A673 (cell line): ENCODE results near the gene SPECC1L. TPM values are rescaled to one million over a fixed set of nuclear protein-coding genes. Genes with fewer than 3 reads are reported as not detected.
"Not testable (repeated sequence)": the region's sequence is repeated elsewhere in the genome, so short reads cannot be mapped to it uniquely, and the experiment has no call there.

Experiments used
- BruUV-seq: library from RNA; stranded (reverse); fragments of 400-500 nt; replicated peaks from 2 replicates; lab custom pipeline; 2021; lab: Mats Ljungman, UMichigan
- CTCF ChIA-PET: fragments of 300-600 bp; sonication (Branson Sonifier 250); formaldehyde crosslinking; loops from one replicate; lab custom pipeline; 2022; ENCODE audit warnings: antibody characterized with exemption; lab: Charles Lee
- POLR2A ChIA-PET: fragments of 300-600 bp; sonication (Branson Sonifier 250); formaldehyde crosslinking; loops from one replicate; lab custom pipeline; 2022; ENCODE audit warnings: antibody characterized with exemption; ENCODE audit not compliant: low non-redundant PET; lab: Charles Lee
- DNase-seq: peaks from one replicate; pipeline ENCODE4 v3.0.0-alpha.2; 2015; ENCODE audit warnings: low spot score
- H3K27ac ChIP-seq: fragments of 200-600 bp; sonication (generic); 2 replicates; pipeline ENCODE4 v1.5.1; 2016; ENCODE audit warnings: mixed run types, low read depth, mild to moderate bottlenecking, mixed read lengths, antibody characterized with exemption, low read length; ENCODE audit not compliant: poor library complexity, severe bottlenecking
- H3K27me3 ChIP-seq: fragments of 200-600 bp; sonication (generic); replicated peaks from 2 replicates; pipeline ENCODE4 v1.6.1; 2017; ENCODE audit warnings: mixed run types, low read depth, mild to moderate bottlenecking, mixed read lengths, antibody characterized with exemption, low read length; ENCODE audit not compliant: insufficient read depth, poor library complexity
- H3K36me3 ChIP-seq: fragments of 200-600 bp; sonication (generic); 2 replicates; pipeline ENCODE4 v1.6.1; 2016; ENCODE audit warnings: mixed run types, mild to moderate bottlenecking, mixed read lengths, antibody characterized with exemption, low read length; ENCODE audit not compliant: insufficient read depth, poor library complexity, severe bottlenecking
- H3K4me1 ChIP-seq: fragments of 200-600 bp; sonication (generic); 2 replicates; pipeline ENCODE4 v1.6.1; 2017; ENCODE audit warnings: mixed run types, mild to moderate bottlenecking, mixed read lengths, antibody characterized with exemption, low read length; ENCODE audit not compliant: insufficient read depth, poor library complexity, severe bottlenecking
- H3K4me3 ChIP-seq: fragments of 200-600 bp; sonication (generic); 2 replicates; pipeline ENCODE4 v1.5.1; 2016; ENCODE audit warnings: low read depth, mixed run types, mild to moderate bottlenecking, mixed read lengths, low read length; ENCODE audit not compliant: poor library complexity, severe bottlenecking
- H3K9me3 ChIP-seq: fragments of 200-600 bp; sonication (generic); 2 replicates; pipeline ENCODE4 v1.6.1; 2016; ENCODE audit warnings: mixed run types, low read depth, mild to moderate bottlenecking, mixed read lengths, antibody characterized with exemption, low read length; ENCODE audit not compliant: poor library complexity, severe bottlenecking
- EZH2 ChIP-seq: fragments of 200-600 bp; sonication (generic); IDR thresholded peaks from 2 replicates; pipeline ENCODE4 v1.6.1; 2017; ENCODE audit warnings: borderline replicate concordance, low read depth, mild to moderate bottlenecking, mixed read lengths, antibody characterized with exemption, low read length; ENCODE audit not compliant: poor library complexity, severe bottlenecking
- intact Hi-C: fragments of 100-400 bp; cut with micrococcal nuclease; formaldehyde crosslinking; loops from one replicate; pipeline ENCODE4 v1.10.0; 2022; ENCODE audit not compliant: unreplicated experiment
- total RNA-seq: library from RNA; stranded (reverse); gene quantifications from 2 replicates; pipeline ENCODE4 v1.2.3, GENCODE V29; 2021
- TF ChIP-seq, protein P1 (sequence below): fragments of 300-800, 200-600 bp; sonication (generic); conservative IDR thresholded peaks from 2 replicates; pipeline ENCODE4 v1.5.1; 2017; ENCODE audit warnings: low read depth, mild to moderate bottlenecking, antibody characterized with exemption, low read length, moderate library complexity, mixed read lengths

SPECC1L gene
- total RNA-seq, 1 experiment from 2014 or later: 56.7 TPM

DNA sequence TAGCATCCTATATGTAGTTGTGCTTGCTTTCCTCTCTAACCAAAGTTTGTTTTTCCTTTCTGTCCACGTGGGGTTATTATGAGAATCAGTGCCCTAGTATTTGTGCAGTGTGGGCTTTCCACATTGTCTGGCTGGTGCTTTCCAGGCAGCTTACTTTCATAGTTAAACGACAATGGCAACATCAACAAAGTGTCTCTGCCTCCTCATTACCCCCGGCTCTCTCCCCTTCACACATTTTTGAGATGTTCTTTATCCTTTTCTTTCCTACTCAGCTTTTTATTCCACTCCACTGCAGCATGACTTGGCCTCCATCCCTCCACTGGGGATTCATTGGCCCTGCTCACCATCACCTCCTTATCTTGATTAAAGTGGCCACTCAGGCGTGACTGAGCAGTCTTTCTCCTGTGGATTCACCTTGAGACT, 19.1 kb downstream of the SPECC1L start:
- H3K9me3 ChIP-seq: no peaks in the 10 kb centered on the region
- POLR2A ChIA-PET: no interaction called here
- intact Hi-C loops: no loop called here
- TF ChIP-seq, protein P1, sequence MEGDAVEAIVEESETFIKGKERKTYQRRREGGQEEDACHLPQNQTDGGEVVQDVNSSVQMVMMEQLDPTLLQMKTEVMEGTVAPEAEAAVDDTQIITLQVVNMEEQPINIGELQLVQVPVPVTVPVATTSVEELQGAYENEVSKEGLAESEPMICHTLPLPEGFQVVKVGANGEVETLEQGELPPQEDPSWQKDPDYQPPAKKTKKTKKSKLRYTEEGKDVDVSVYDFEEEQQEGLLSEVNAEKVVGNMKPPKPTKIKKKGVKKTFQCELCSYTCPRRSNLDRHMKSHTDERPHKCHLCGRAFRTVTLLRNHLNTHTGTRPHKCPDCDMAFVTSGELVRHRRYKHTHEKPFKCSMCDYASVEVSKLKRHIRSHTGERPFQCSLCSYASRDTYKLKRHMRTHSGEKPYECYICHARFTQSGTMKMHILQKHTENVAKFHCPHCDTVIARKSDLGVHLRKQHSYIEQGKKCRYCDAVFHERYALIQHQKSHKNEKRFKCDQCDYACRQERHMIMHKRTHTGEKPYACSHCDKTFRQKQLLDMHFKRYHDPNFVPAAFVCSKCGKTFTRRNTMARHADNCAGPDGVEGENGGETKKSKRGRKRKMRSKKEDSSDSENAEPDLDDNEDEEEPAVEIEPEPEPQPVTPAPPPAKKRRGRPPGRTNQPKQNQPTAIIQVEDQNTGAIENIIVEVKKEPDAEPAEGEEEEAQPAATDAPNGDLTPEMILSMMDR: no peak
- no peak for DNase-seq
- H3K4me1 ChIP-seq: peaks cover 32% of the 10 kb centered on the region
- no peak overlapping the region for H3K27ac ChIP-seq
- no peaks in the 10 kb centered on the region for H3K27me3 ChIP-seq
- CTCF ChIA-PET: interaction anchor here (0.6 kb wide), 1 partner anchor 35 kb away, joined by 3 read pairs; no protein-coding TSS in a partner anchor
- H3K4me3 ChIP-seq: no peak overlapping the region
- no peaks in the 10 kb centered on the region for H3K36me3 ChIP-seq
- BruUV-seq: no TSS peak

DNA sequence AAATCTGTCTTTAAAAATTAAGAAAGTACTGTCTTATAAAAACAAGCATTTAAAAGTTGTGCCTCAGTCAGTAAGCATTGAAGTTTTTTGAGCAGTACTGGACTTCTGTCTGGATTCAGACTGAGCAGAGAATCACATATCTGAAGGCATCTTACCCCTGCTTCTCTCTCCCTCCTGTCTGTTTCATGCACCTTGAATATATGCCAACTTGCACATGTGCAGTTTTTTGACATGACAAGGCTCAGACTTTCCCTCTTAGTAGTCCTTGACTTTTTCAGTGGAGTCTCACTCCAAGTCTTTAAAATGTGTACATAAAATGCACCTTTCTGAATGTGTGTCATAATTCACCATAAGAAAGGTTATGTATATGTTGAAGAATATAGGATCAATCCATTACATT, 19.8 kb downstream of the SPECC1L start:
- ChIA-PET CTCF (no interaction called here), POLR2A (no interaction called here)

DNA sequence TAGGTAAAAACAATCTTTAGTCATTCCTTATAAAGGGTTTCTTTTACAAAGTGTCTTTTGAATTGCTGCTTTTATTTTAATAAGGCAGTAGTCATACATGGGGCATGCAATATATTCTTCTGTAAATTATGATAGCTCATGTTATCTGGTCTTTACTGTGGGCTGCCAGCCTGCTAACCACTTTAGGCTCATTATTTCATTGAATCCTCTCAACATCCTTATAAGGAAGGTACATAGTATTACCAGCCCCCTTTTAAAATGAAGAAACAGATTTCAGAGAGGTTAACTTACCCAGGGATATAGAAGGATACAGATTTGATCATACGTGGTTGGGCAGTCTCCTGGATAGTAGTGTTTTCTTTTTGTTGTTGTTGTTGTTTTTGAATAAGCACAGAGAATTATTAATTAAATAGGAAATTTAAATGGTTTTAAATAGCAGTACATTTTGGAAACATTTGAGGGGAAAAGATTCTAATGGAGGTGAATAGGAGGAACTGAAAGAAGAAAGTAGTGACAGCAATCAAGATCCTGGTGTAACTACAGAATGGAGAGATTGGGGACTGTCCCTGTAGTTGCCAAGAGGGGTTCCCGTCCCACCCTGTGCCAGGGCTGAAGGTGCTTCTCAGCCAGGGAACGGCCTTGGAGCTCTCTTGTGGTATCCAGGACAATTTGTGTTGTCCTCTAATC, 21.0 kb downstream of the SPECC1L start:
- BruUV-seq: no TSS peak
- no peak for TF ChIP-seq EZH2
- TF ChIP-seq, protein P1: no peak
- no peak overlapping the region for H3K4me3 ChIP-seq
- POLR2A ChIA-PET: no interaction called here
- no peaks in the 10 kb centered on the region for H3K36me3 ChIP-seq
- no peaks in the 10 kb centered on the region for H3K27me3 ChIP-seq
- H3K4me1 ChIP-seq: peaks cover 31% of the 10 kb centered on the region
- H3K9me3 ChIP-seq: no peaks in the 10 kb centered on the region
- DNase-seq: no peak
- CTCF ChIA-PET: no interaction called here
- intact Hi-C loops: no loop called here
- H3K27ac ChIP-seq: no peak overlapping the region

More for the DNA sequence above, 19.8 kb downstream of the SPECC1L start:
- no peaks in the 10 kb centered on the region for H3K27me3 ChIP-seq
- no peaks in the 10 kb centered on the region for H3K36me3 ChIP-seq
- BruUV-seq: no TSS peak
- intact Hi-C loops: no loop called here
- TF ChIP-seq EZH2: no peak
- TF ChIP-seq, protein P1: no peak
- no peaks in the 10 kb centered on the region for H3K9me3 ChIP-seq
- H3K4me3 ChIP-seq: no peak overlapping the region
- no peak overlapping the region for H3K27ac ChIP-seq
- peaks cover 31% of the 10 kb centered on the region for H3K4me1 ChIP-seq
- no peak for DNase-seq

DNA sequence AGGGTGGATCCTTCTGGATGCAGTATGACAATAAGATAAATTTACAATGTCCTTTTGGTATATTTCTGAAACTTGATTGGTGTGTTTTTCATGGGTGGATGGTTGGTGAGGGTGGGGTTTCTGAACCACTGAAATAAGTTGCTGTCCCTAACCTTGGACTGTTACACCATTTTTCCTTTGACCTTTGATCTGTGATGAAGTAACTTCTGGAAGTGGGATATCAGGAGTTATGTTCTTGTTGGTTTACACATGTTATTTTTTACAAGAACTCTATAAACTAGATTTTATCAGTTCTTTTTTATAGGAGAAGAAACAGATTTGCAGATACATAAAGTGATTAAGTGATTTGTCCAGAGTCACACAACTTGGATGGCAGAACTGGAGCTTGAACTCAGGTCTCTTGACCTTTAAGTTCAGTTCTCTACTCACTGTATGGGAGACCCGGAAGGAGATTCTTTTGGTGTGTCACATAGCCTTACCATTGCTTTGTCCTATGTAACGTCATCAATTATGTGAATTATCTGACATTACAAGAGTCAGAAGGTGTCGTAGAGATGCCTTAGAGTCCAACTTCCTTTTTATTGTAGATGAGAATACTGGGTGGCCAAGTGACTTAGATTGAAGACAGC, 21.7 kb downstream of the SPECC1L start:
- H3K4me3 ChIP-seq, BruUV-seq, CTCF ChIA-PET, H3K9me3 ChIP-seq, POLR2A ChIA-PET, intact Hi-C loops, DNase-seq, H3K27me3 ChIP-seq, H3K27ac ChIP-seq, H3K36me3 ChIP-seq: not testable (repeated sequence)
- H3K4me1 ChIP-seq: peaks cover 31% of the 10 kb centered on the region

DNA sequence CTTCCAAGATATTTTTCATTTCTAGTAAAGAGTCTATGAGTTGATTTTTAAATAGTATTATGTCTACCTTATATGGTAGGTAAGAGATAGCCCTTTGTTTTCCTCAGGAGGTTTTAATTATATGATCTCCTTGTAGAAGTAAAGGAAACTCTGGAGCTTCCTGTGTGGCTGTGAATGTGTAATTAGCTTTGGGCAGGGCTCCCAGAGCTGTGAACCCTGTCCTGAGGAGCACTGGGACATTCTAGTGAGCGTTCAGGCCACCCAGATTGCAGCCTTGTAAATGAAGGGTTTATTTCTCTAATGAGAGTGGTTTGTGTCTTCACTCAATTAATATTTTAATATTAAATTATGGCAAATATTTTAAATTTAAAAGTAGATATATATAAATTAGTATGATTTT, 24.3 kb downstream of the SPECC1L start:
- H3K27me3 ChIP-seq, DNase-seq, POLR2A ChIA-PET, H3K36me3 ChIP-seq, H3K4me3 ChIP-seq, intact Hi-C loops, CTCF ChIA-PET, H3K9me3 ChIP-seq, BruUV-seq: not testable (repeated sequence)
- peaks cover 16% of the 10 kb centered on the region for H3K4me1 ChIP-seq
- peak overlapping the region; percentile 47 for H3K27ac ChIP-seq
